Cerebellar cortex (tissue), 1 donor: ENCODE data around the gene SNRNP70.

Source experiments
- DNase-seq: peaks from one replicate; pipeline ENCODE4 v3.0.0-alpha.2; 2015; ENCODE audit warnings: low spot score

Gene SNRNP70

DNA sequence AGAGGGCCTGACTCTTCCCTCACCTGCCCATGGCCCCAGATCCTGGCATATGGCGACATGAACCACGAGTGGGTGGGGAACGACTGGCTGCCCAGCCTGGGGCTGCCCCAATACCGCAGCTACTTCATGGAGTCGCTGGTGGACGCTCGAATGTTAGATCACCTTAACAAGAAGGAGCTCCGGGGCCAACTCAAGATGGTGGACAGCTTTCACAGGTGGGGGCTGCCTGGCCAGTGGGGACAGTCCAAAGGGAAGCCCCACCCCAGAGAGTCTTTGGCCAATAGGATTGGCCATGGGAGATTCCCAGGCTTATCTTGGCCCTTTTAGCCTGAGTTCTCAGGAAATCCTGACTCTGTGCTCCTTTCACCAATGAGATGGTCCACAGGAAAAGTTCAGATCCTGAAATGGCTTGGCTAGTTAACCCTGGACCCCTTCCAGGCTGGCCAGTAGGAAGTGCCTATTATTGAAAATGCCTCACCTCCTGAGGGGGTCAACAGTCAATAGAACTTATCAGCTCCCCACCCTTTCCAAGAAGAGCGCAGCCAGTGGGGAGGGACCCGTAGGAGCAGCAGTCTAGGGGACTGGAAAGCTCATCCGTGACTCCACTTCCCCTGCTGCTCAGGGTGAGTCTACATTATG is 62.9 kb downstream of the SNRNP70 start:
- peak; percentile 48 for DNase-seq

DNA sequence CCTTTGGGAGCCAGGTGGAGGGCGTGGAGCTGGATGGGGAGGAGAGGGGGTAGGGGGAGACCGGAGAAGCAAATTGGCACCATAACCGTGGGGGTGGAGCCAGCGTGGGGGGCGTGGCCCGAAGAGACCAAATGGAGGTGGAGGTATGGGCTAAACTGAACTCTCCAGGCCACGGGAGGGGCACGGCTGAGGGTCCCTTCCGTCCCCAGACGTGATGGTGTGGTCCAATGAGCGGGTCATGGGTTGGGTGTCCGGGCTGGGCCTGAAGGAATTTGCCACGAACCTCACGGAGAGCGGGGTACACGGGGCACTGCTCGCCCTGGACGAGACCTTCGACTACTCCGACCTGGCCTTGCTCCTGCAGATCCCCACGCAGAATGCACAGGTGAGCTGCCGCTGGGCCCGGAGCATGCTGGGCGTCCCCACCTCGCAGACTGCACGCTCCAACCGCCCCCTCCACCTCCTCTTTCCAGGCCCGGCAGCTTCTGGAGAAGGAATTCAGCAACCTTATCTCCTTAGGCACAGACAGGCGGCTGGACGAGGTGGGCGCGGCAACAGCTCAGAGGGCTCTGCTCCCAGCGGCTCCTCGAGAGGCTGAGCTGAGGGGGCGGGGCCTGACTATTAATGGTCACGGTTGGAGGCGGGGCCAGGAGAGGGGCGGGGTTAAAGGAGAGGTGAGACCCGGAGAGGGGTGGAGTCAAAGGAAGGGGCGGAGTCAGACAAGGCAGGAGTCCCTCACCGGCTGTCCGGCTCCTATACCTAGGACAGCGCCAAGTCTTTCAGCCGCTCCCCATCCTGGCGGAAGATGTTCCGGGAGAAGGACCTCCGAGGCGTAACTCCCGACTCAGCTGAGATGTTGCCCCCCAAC is 63.8 kb downstream of the SNRNP70 start:
- peak; percentile 99 for DNase-seq

DNA sequence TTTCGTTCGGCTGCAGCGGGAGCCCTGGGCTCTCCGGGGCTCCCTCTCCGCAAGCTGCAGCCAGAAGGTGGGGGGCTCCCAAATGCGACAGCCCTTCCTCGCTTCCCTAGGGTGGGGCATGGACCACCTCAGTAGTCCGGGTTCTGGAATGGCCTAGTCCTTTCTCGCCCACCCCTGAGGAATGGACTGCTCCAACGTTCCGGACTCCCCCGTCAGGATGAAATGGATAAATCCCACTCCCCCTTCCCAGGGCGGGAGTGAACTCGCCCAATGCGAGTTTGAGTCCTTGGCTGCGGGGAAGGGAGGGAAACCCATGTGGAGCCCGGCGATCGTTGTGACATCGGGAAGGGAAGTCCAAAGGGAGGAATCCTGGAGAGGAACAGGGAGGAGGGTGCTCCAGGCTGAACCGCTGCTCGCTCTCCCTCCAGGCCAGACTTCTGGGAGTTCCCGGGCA is 64.4 kb downstream of the SNRNP70 start:
- DNase-seq, result peak; percentile 86

GRCh38 chr19:49150106-49150943 is 65.1 kb downstream of the SNRNP70 start:
- peak; percentile 94 for DNase-seq

DNA sequence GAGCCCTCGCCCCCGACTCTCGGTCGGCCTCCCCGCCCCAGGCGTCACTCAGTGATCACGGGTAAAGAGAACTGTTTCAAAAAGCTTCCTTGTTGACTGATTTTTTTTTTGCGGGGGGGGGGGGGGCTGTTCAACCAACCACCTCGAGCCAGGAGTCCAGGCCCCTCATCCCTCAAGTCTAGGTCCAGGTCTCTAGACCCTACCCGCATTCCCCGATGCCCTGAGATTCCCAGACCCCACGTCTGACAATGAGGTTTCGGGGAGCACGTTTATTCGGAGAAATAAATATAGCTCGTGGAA is 65.6 kb downstream of the SNRNP70 start:
- DNase-seq, result peak; percentile 48

DNA sequence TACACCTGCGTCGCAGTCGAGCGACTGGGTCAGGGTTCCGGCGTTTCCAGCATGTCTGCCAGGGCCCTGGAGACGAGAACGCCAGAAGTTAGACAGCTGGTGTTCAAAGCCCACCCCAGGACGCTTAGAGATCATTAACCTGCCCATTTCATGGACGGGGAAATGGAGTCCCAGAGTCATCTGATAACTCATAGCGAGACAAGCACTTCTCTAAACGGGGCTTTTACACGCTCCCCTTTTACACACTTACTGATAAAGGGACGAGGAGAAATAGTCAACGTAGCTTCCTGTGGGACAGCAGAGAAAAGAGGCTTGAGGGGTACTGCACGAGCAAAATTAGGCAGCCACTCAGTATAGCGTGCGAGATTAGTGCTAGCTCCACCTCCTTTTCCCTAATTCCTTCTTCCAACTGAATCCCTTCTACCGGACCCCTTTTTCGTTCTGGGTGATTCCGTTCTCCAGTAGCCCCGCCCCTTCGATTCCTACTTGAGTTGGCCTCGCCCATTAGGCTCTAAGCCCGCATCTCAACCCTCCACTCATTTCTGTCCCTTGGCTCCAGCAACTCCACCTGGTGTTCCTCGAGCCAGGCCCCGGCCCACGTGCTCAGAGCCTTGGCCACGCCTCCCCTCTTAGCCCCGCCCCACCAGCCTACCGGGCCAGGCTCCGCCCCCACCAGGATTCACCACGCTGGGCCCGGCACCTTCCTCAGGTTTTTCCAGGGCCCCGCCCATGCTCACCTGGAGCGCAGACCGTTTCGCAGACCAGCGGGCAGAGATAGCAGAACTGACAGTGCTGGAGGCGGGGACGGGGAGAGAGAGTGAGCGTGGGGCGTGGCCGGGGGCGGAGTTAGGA is 66.2 kb downstream of the SNRNP70 start:
- DNase-seq, result peak; percentile 96

DNA sequence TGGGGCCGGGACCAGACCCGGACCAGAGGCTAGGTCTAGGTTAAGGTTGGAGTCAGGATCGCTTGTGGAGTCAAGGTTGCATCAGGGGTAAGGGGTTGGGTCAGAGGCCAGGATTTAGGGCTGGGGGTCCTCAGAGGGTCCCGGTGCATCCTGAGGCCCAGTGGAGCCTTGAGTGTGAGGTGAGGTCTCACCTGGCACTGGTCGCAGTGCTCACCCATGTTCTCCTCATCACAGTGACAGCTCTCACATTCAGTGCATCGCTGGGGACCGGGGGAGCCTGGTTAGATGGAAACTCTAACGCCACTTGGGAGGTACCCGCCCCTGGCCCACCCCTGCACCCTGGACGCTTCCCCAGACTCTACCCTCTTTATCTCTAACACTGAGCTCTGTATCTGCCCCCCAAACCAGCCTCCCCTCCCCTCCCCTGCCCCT is 66.9 kb downstream of the SNRNP70 start:
- DNase-seq, result peak; percentile 36

DNA sequence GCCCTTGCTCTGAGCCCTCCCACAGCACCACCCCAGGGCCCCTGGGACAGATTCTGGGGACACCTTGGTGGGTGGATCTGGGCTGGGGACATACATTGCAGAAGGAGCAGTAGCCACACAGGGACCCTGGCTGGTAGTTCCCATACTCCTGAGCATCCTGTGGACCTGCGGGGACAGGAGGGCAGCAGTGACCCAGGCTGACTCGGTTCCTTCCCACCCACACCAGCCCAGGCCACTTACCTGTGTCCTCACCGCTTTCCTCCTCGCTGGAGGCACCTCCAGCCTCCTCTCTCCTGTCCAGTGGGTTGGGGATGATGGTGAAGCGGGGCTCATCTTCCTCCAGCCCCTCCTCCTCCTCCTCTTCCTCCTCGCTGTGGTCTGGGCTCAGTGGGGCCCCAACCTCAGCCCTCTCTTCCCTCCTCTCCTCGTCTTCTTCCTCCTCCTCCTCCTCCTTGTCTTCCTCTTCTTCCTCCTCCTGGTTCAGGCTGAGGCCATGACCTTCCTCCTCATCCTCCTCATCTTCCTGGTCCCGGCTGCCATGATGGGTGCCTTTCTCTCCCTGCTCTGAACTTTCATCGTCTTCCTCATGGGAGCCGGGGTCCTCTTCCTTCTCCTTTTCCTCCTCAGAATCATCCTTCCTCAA is 68.0 kb downstream of the SNRNP70 start:
- no peak for DNase-seq

- no peak for DNase-seq
These were observed 69.0 kb downstream of the SNRNP70 start for GRCh38 chr19:49154279-49154678.

GRCh38 chr19:49155005-49155819 is 70.0 kb downstream of the SNRNP70 start, which contains the start of gene HRC:
Gene HRC, minus strand, starts transcription at chr19:49155396. Its CDS starts 159 bp downstream, at chr19:49155237.
- no peak for DNase-seq

- DNase-seq, result no peak
These were observed 70.6 kb downstream of the SNRNP70 start for GRCh38 chr19:49155820-49156346.

- DNase-seq, result peak; percentile 80
These were observed 72.4 kb downstream of the SNRNP70 start, which contains the start of gene TRPM4 for GRCh38 chr19:49157445-49158224. Gene TRPM4, plus strand, starts transcription at chr19:49157792. Its CDS starts 75 bp downstream, at chr19:49157867.
